SH-SY5Y (cell line): Measurements from ENCODE around the gene SELL.

Experiments
- GATA2 ChIP-seq: IDR thresholded peaks from 2 replicates; pipeline ENCODE4 v1.6.1; 2011; ENCODE audit warnings: mild to moderate bottlenecking, low read depth, low read length
- GATA3 ChIP-seq: IDR thresholded peaks from 2 replicates; pipeline ENCODE4 v1.6.1; 2011; ENCODE audit warnings: low read depth, mild to moderate bottlenecking, low read length, moderate library complexity

- TF ChIP-seq GATA2, result no peak
- no peak for TF ChIP-seq GATA3
These were observed 63.2 kb downstream of the SELL start for GRCh38 chr1:169648187-169648586.
